HCT116 (cell line): ENCODE results near the gene SLCO1A2. TPM values are rescaled to one million over a fixed set of nuclear protein-coding genes. Genes with fewer than 3 reads are reported as not detected.

Source experiments
- ATAC-seq: fragments of 200-7000 bp; cut with Tn5 transposase; 2 replicates; pipeline ENCODE4 v1.9.1; 2020; ENCODE audit warnings: mild to moderate bottlenecking, moderate library complexity
- BruUV-seq: library from RNA; stranded (reverse); fragments of 400-500 nt; replicated peaks from 2 replicates; lab custom pipeline; 2021; lab: Mats Ljungman, UMichigan
- CTCF ChIA-PET: fragments of 300-600 bp; sonication (Branson Sonifier 250); formaldehyde crosslinking; loops from one replicate; lab custom pipeline; 2021; ENCODE audit warnings: antibody characterized with exemption; lab: Charles Lee
- POLR2A ChIA-PET: fragments of 300-600, 350-600 bp; sonication (Branson Sonifier 250); formaldehyde crosslinking; loops from one replicate; lab custom pipeline; 2021; ENCODE audit warnings: antibody characterized with exemption; lab: Charles Lee
- RAD21 ChIA-PET, 2 experiments: fragments of 300-600 bp; sonication (Branson Sonifier 250); formaldehyde crosslinking; loops; one replicate each; lab custom pipeline; 2023; ENCODE audit warnings: low total read pairs in 2 of 2; ENCODE audit not compliant: uncharacterized antibody in 2 of 2, unreplicated experiment in 2 of 2, low non-redundant PET in 1 of 2; lab: Charles Lee
- DNase-seq: peaks from one replicate; pipeline ENCODE4 v3.0.0-alpha.2; 2010; ENCODE audit warnings: low read depth, low spot score
- H2AFZ ChIP-seq: fragments of 200-600 bp; shearing (Covaris generic), sonication (generic); 2 replicates; pipeline ENCODE4 v1.6.1; 2017; ENCODE audit warnings: low read depth, mixed run types, mixed read lengths, antibody characterized with exemption, low read length; ENCODE audit not compliant: poor library complexity, severe bottlenecking
- H3K27ac ChIP-seq: 2 replicates; pipeline ENCODE4 v1.5.1; 2012; ENCODE audit warnings: low read depth, low read length
- H3K27me3 ChIP-seq: fragments of 200-600 bp; sonication (generic); 2 replicates; pipeline ENCODE4 v1.6.1; 2016; ENCODE audit warnings: mixed run types, low read length, mixed read lengths; ENCODE audit not compliant: insufficient read depth
- H3K36me3 ChIP-seq, 2 experiments: fragments of 200-500 bp in 1 of 2; fragments of 200-600 bp in 1 of 2; sonication (Bioruptor generic) in 1 of 2; sonication (generic) in 1 of 2; 2 replicates each; pipeline versions ENCODE4 v1.5.1 to v1.6.1; 2014 to 2016; ENCODE audit warnings: low read length in 2 of 2, inconsistent platforms in 1 of 2, mixed read lengths in 1 of 2, mixed run types in 1 of 2; ENCODE audit not compliant: insufficient read depth in 2 of 2, control insufficient read depth in 1 of 2
- H3K4me1 ChIP-seq, 2 experiments: fragments of 200-600 bp in 1 of 2; sonication (generic) in 1 of 2; 2 replicates each; pipeline versions ENCODE4 v1.5.1 to v1.6.1; 2012 to 2017; ENCODE audit warnings: low read length in 2 of 2, inconsistent platforms in 1 of 2, mild to moderate bottlenecking in 1 of 2, mixed read lengths in 1 of 2, mixed run types in 1 of 2, moderate library complexity in 1 of 2; ENCODE audit not compliant: insufficient read depth in 2 of 2, control insufficient read depth in 1 of 2
- H3K4me2 ChIP-seq: fragments of 200-600 bp; sonication (generic); 2 replicates; pipeline ENCODE4 v1.6.1; 2017; ENCODE audit warnings: mixed run types, low read length, mixed read lengths
- H3K4me3 ChIP-seq, 2 experiments: fragments of 200-600 bp in 1 of 2; sonication (generic) in 1 of 2; replicated peaks in 1 of 2; 2 replicates each; pipeline ENCODE4 v1.5.1; 2011 to 2016; ENCODE audit warnings: low read length in 2 of 2, control low read depth in 1 of 2, low read depth in 1 of 2, mild to moderate bottlenecking in 1 of 2, mixed read lengths in 1 of 2, mixed run types in 1 of 2
- H3K79me2 ChIP-seq: fragments of 200-600 bp; sonication (generic); 2 replicates; pipeline ENCODE4 v1.6.1; 2017; ENCODE audit warnings: mild to moderate bottlenecking, mixed run types, low read length, moderate library complexity, mixed read lengths; ENCODE audit not compliant: insufficient read depth
- H3K9ac ChIP-seq: fragments of 200-600 bp; sonication (generic); 2 replicates; pipeline ENCODE4 v1.6.1; 2016; ENCODE audit warnings: low read length, mixed read lengths
- H3K9me2 ChIP-seq: fragments of 200-600 bp; sonication (generic), shearing (Covaris generic); 2 replicates; pipeline ENCODE4 v1.6.1; 2017; ENCODE audit warnings: mixed run types, mild to moderate bottlenecking, moderate library complexity; ENCODE audit not compliant: insufficient read depth
- H3K9me3 ChIP-seq, 2 experiments: fragments of 200-500 bp in 1 of 2; fragments of 200-600 bp in 1 of 2; sonication (Bioruptor generic) in 1 of 2; sonication (generic) in 1 of 2; 2 replicates each; pipeline ENCODE4 v1.6.1; 2014 to 2017; ENCODE audit warnings: low read length in 2 of 2, mixed read lengths in 2 of 2, inconsistent platforms in 1 of 2, low read depth in 1 of 2, mild to moderate bottlenecking in 1 of 2, mixed run types in 1 of 2, moderate library complexity in 1 of 2; ENCODE audit not compliant: control insufficient read depth in 1 of 2, insufficient read depth in 1 of 2
- H4K20me1 ChIP-seq: fragments of 200-600 bp; sonication (generic), shearing (Covaris generic); 2 replicates; pipeline ENCODE4 v1.6.1; 2017; ENCODE audit warnings: mixed run types, mild to moderate bottlenecking, moderate library complexity; ENCODE audit not compliant: insufficient read depth
- CEBPB ChIP-seq: IDR thresholded peaks from 2 replicates; pipeline ENCODE4 v1.6.1; 2012; ENCODE audit warnings: low read depth
- ELF1 ChIP-seq: IDR thresholded peaks from 2 replicates; pipeline ENCODE4 v1.6.1; 2012; ENCODE audit warnings: low read depth, borderline replicate concordance
- EZH2phosphoT487 ChIP-seq: fragments of 200-600 bp; IDR thresholded peaks from 2 replicates; pipeline ENCODE4 v1.6.1; 2018; ENCODE audit warnings: antibody characterized with exemption, borderline replicate concordance
- RAD21 ChIP-seq: IDR thresholded peaks from 2 replicates; pipeline ENCODE4 v1.6.1; 2012; ENCODE audit warnings: low read depth, mild to moderate bottlenecking
- REST ChIP-seq: IDR thresholded peaks from 2 replicates; pipeline ENCODE4 v1.6.1; 2012; ENCODE audit warnings: low read depth
- TCF7L2 ChIP-seq: IDR thresholded peaks from 2 replicates; pipeline ENCODE4 v1.7.0; 2011; ENCODE audit warnings: borderline replicate concordance, inconsistent platforms; ENCODE audit not compliant: insufficient read depth, insufficient read length; ENCODE audit errors: extremely low read depth
- intact Hi-C: fragments of 100-400 bp; cut with micrococcal nuclease; formaldehyde crosslinking; loops from 2 replicates; pipeline ENCODE4 v1.10.0; 2022
- total RNA-seq: library from RNA; stranded (reverse); gene quantifications from one replicate; pipeline ENCODE4 v1.2.1, GENCODE V29; 2021; ENCODE audit not compliant: unreplicated experiment

Gene SLCO1A2
- total RNA-seq, 1 experiment from 2014 or later, result 0.49 TPM

DNA sequence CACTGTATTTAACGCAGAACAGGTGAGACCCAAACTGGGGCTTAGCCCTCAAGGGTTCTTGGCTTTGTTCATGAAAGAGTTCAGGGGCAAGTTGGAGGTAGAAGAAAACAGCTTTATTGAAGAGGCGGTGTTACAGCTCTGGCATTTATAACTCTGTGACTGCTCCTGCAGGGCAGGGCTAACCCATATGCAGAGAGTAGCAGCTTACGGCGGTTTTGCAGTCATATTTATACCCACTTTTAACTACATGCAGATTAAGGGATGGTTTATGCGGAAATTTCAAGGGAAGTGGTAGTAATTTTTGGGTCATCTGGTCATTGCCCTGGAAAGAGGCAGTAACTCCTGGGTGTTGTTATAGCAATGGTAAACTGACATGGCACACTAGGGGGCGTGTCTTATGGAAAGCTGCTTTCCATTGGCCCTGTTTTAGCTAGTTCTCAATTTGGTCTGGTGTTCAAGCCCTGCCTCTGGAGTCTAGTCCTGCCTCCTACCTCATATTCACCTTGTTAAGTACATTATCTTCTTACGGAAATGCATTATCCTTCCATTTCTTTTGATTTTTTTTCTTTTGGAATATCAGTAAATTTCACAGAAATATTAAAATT is 36.2 kb upstream of the SLCO1A2 start:
- ChIA-PET POLR2A (no interaction called here), RAD21 (no interaction called here), CTCF (no interaction called here)
- no peaks in the 10 kb centered on the region for H3K9me2 ChIP-seq
- peak overlapping the region; percentile 48 for H2AFZ ChIP-seq
- H3K9me3 ChIP-seq, result no peaks in the 10 kb centered on the region
- H3K36me3 ChIP-seq, result no peaks in the 10 kb centered on the region
- no peak overlapping the region for H3K9ac ChIP-seq
- no TSS peak for BruUV-seq
- no peaks in the 10 kb centered on the region for H4K20me1 ChIP-seq
- no peak overlapping the region for H3K4me3 ChIP-seq
- no peak overlapping the region for H3K27ac ChIP-seq
- no peaks in the 10 kb centered on the region for H3K79me2 ChIP-seq
- ATAC-seq, result peak; percentile 62
- H3K27me3 ChIP-seq, result no peaks in the 10 kb centered on the region
- intact Hi-C loops, result no loop called here
- TF ChIP-seq ELF1, result no peak
- TF ChIP-seq TCF7L2, result no peak
- no peak for TF ChIP-seq REST
- TF ChIP-seq RAD21, result no peak
- TF ChIP-seq EZH2phosphoT487, result no peak
- no peak for TF ChIP-seq CEBPB
- TF ChIP-seq, all 23 proteins: peak for 0
- Histone ChIP-seq H3K4me1 (no peaks in the 10 kb centered on the region), H3K4me2 (no peak overlapping the region)
- no peak for DNase-seq
